ENCODE measurements around the gene ITIH6.
"Not testable (repeated sequence)": the region's sequence is repeated elsewhere in the genome, so short reads cannot be mapped to it uniquely, and the experiment has no call there.

Gene ITIH6

DNA sequence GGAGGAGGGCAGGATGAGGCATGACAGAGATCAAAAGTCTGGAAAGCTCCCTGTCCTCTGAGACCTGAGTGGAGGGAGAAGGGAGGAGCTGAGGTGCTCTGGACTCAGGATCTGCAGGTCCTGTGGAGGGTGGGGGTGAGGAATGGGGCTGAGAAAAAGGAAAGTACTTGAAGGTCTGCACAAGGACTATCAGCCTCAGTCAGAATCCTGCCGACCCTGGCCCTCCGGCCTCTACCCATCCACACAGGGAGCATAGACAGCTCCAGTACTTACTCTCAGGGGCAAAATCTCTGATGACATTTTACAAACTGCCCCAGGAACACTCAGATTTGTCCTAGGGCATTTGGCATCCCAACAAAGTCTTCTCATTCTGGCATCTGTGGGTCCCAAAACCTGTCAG is 991 bp upstream of the ITIH6 start:
- no peak for DNase-seq (ENCODE audit: low read depth in 2 of 2)

DNA sequence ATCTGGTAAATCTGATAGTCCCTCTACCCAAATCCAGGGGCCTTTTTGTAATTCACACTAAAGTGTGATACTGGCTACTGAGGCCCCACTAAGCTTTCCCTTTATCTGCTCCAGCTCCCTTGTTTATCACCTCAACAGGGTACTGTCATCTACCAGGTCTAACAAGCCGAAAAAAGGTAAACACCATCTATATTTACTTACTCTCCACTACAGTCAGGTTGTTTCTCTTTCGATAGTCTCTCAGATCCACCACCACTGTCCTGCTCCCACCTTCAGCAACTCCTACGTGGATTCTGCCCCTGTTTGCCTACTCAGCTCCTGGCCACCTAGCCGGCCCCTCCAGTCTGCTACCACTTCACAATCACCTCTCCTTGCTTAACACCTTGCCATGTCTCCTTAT is 3.3 kb downstream of the ITIH6 start:
- no peak for DNase-seq (ENCODE audit: low read depth in 2 of 2)

DNA sequence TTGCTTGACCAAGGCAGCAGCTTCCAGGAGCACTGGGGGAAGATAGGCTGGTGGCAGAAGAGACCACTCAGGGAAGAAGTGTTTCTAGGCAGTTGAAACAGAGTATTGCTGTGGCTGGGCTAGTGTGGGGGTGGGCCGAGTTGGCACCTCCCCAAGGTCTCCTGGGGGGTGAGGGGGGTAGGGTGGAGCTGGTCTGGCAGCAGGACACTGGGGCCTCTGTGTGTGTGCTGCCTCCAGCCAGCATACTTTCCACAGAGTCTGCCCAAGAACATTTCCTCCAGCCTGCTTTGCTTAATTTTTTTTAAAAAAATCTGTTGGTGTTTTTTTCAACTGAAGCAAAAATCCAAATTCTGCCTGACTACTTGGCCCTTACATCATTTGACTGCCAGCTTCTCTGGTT is 4.0 kb downstream of the ITIH6 start:
- no peak for DNase-seq (ENCODE audit: low read depth in 2 of 2)

DNA sequence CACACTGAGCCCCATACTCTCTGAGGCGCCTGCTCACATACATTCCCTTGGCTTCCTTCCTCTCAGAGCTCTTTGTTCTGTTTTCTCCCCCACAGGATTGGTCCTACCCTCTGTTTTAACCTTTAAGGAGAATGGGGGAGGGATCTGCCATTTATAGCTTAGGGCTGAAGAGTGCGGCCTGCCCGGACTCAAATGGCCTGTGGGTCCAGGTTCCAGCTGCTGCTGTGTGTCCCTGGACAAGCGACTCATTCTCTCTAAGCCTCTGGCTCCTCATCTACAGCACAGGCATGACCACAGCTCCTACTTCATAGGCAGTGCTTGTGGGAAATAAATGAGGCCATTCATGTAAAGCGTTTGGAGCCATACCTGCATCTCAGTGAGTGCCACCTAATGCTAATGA is 8.7 kb downstream of the ITIH6 start:
- not testable (repeated sequence) for DNase-seq (ENCODE audit: low read depth in 2 of 2)

DNA sequence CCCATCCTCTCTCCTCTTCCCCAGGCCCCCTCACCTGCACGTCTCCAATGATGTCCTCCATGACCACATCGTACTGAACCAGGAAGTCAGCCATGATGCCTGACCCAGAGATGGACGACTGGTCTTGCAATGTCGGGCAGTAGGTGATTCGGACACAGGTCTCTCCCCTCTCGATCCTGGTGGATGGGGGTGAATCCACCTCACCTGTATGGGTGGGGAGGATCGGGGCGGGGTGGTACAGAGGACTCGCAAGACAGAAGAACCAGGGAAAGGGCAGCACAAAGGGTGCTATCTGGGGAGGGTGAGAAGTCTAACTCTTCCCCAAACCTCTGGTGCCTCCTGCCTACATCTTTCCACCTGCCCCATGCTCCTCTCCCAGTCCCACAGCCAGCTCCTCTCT is 9.6 kb downstream of the ITIH6 start:
- no peak for DNase-seq (ENCODE audit: low read depth in 2 of 2)

DNA sequence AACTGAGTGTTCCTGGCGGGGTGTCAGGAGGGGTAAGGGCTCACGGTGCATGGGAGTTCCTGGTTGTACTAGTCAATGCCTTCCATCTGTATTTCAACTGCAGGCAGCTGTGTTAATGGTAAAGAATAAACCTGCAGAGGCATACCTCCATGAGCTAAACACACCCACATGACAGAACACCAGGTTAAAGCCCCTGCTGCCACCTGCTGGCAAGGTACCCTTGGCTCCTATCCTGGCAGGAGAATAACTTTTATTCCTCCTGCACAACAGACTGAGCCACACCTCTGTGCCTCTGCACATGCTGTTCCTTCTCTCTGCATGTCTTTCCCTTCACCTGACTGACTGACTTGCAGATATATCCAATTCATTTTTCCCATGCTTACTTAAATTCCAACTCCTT is 11.1 kb downstream of the ITIH6 start:
- DNase-seq (ENCODE audit: low read depth in 2 of 2), result peak in 1 of 2 donors; percentile 1

DNA sequence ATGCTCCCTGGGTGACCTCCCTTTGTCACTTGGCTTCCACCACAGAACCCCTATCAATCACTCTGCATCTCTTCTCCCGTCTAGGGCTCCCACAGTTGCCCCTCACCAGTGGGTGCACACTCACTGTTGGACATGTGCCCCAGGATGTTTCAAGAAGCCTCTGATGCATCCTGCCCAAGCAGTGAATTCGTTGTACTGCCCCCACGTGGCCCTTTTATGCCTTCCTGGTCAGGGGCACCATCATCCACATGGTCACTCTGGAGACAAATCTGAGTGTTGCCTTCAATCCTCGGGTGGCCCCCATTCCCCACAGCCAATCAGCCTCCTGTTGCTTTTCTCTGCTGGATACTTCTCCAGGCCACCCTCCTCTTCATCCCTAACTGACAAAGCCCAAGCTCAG is 12.2 kb downstream of the ITIH6 start:
- no peak for DNase-seq (ENCODE audit: low read depth in 2 of 2)

DNA sequence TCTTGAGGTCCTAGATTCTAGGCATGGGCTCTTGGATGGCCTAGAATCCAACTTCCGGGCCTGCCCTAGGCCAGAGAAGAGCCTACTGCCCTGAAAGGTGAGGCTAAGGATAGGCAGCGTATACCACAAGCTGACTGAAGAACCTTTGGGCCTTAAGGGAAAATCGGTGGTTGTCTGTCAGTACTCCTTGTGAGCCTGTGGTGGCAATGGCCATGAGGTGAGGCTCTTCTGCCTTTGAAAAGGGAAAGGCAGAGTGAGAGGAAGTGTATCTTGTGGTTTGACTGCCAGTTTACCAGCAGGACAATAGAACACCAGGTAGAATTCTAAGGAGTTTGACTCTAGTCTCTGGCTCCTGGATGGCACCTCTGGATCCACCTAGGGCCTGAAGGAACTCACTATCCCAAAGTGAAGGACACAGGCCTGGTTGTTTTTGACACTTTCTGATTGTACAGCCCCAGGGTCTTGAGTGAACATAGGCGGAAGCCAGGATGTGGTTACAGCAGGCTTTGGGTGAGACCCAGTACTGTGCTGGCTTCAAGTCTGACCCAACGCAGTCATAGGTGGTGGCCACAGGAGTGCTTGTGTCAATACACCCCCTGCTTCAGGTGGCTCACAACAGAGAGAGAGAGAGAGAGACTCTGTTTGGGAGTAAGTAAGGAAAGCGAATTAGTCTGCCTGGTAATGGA is 20.9 kb downstream of the ITIH6 start:
- DNase-seq (ENCODE audit: low read depth in 2 of 2), result no peak

DNA sequence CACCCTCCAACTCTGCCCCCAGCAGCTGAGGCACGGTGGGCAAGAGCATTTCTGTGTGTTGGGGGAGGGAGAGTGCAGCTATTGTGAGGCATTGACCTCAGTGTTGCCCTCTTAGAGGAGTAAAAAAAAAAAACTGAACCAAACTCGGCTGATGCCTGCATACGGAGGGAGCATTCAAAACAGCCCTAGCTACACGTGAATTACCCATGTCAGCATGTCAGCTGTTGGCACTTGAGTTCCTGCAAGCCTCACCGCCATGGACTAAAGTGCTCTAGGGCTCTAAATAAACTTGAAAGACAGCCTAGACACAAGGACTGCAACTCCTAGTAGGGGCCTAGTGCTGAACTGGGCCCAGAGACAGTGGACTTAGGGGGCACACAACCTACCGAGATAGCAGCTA is 22.0 kb downstream of the ITIH6 start:
- DNase-seq (ENCODE audit: low read depth in 2 of 2), result no peak

DNA sequence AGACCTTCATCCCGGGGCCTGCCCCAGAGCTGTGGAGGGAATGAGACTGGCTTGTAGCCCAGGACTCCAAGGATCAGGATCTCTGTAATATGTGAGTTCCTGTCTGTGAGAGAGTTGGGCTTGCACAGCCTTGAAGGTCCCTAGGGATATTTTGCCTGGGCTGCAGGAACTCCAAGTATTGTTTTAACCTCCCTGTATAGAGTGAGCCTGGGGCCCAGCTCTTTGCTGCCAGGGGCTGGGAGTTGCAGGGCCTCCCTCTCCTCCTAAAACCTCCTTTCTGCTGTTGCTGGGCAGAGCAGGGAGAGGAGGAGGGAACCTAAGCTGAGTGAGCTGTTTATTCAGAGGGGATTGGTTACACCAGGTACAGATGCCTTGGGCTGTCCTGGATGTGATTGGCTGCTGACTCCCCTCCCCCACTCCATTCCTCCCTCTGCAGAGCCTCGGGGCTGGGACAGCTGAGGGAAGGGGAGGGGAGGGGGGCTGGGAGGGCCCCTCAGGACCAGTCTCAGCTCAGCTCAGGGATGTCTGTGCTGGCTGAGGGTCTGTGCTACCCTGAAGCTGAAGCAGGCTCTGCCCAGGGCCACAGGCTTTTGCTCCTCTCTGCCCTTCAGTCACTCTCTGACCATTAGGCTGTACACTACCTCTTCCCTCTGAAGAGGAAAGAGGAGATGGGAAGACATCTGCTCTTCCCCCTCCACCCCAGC is 23.5 kb downstream of the ITIH6 start:
- not testable (repeated sequence) for DNase-seq (ENCODE audit: low read depth in 2 of 2)

DNA sequence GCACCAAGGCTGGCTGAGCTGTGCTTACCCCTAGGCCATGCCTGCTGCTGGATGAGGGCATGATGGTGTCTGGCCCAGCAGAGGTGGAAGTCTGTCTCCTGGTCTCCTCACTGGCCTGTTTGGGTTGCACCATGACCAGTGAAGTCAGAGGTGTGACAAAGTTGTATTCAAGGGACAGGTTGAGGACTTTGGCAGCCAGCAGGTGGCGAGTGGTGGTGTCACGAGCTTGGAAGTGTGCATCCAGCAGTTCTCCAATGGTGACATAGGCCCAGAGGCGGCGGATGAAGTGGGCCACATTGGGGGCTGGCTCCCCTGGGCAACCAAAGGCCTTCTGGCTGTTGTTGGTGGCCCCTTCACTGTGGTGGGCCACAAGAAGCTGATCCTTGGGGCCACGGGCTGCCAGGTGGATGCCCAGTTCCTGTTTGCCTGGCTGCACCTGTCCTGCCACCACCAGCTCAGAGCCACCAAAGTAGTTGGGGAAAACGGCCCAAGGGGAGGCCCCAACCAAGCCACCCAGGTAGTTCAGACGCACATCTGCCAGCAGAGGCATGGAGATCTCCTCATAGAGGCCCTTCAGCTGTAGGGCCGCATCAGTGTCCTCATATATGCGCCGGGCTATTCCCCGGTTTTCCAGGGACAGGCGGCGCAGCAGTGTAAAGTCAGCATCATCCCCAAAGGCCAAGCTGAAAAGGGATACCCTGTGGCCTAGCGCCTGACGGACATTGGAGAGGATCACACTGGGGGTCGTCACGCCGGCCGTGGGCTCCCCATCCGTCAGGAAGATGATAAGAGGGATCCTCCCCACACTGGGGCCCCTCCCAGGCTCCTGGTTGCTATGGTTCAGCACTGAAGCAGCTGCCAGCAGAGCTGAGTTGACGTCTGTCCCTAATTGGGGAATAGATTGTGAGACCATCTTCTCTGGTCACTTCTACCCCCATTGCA is 39.7 kb downstream of the ITIH6 start:
- no peak for DNase-seq (ENCODE audit: low read depth in 2 of 2)

DNA sequence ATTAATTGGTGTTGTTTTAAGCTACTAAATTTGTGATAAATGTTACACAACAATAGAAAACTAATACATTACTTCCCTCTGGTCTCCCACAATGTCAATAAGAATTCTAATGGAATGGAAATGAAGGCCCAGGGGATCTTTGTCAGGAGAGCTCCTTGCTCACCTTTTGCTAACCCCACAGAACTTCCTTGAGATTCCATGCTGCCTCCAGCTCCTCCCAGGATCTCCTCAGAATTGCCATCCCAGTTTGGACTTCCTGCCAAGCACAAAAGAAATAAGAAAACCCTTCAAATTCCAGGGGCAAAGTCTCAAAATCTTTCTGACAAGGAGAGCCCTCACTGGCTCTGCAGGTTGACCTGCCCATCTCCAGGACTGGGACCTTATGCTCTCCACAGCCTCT is 43.2 kb downstream of the ITIH6 start:
- DNase-seq (ENCODE audit: low read depth in 2 of 2), result no peak

DNA sequence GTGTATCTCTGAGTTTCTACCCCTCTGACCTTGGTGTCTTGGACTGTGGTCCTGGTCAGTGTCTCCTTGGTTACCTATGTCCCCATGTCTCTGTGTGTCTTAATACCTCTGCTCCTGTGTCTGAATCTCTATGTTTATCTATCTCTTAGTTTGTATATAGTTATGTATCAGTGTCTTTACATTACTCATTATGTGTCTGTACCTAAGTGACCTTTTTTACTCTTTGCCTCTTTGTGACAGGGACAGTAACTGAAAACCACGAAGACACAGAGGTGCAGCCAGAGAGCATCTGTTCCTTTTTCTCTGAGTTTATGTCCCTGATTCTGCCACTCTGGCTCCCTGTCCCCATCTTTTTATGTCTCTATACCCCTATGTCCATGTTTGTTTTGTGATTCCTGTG is 49.4 kb downstream of the ITIH6 start:
- no peak for DNase-seq (ENCODE audit: low read depth in 2 of 2)

DNA sequence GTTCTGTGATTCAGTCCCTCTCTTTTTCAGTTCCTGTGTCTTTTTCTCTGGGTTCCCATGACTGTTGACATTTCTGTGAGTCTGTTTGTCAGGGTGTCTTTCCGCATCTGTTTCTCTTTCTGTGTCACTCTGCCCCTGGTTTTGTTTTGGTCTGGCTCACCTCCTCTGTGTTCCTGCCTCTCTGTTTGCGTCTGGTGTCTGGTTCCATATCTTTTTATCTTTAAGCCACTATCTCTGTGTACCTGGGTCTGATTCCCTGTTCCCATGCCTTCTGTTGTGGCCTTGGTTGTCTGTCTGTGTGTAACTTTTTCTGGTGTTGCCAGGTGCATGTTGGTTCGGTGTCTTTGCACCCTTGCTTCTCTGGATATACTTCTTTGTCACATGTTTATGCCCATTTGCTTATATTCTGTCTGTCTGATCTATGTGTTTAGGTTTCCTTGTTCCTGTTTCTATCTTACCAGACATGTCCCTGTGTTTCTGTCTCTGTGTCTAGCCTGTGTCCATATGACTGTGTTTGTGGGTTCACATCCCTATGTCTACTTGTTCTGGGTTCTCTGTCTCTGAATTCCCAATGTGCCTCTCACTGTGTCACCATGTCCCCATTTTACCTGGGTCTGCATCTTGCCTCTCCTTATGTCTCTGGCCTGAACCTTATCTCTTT is 50.2 kb downstream of the ITIH6 start:
- DNase-seq (ENCODE audit: low read depth in 2 of 2), result no peak

DNA sequence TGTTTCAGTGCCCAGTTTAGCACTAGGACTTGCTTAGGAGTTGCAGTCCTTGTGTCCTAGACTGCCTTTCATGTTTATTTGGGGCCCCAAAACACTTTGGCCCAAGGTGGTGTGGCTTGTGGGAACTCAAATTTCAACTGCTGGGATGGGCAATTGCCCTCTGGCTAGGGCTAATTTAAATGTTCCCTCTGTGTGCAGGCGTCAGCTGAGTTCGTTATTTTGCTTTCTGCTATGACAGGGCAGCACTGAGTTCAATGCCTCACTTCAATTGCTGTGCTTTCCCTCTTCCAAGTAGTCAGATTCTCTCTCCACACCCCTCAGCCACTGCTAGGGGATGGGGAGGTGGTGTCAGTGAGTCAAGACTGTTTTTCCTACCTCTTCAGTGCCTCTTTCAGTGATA is 51.1 kb downstream of the ITIH6 start:
- no peak for DNase-seq (ENCODE audit: low read depth in 2 of 2)

DNA sequence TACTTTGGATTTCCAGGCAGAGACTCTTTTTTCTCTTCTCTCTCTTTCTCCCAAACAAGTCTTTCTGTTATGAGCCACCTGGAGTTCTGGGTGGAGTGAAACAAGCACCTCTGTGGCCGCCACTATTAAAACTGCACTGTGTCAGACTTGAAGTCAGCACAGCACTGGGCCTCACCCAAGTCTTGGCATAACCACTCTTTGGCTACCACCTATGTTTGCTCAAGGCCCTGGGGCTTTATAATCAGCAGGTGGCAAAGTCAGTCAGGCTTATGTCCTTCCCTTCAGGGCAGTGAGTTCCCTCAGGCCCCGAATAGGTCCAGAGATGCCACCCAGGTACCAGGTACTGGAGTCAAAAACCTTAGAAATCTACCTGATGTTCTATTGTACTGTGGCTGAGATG is 52.4 kb downstream of the ITIH6 start:
- DNase-seq (ENCODE audit: low read depth in 2 of 2), result no peak

DNA sequence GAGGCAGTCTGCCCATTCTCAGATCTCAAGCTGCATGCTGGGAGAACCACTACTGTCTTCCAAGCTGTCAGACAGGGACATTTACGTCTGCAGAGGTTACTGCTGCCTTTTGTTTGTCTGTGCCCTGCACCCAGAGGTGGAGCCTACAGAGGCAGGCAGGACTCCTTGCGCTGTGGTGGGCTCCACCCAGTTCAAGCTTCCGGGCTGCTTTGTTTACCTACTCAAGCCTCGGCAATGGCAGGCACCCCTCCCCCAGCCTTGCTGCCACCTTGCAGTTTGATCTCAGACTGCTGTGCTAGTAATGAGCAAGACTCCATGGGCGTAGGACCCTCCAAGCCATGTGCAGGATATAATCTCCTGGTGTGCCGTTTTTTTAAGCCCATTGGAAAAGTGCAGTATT is 59.5 kb downstream of the ITIH6 start:
- DNase-seq (ENCODE audit: low read depth in 2 of 2), result not testable (repeated sequence)

DNA sequence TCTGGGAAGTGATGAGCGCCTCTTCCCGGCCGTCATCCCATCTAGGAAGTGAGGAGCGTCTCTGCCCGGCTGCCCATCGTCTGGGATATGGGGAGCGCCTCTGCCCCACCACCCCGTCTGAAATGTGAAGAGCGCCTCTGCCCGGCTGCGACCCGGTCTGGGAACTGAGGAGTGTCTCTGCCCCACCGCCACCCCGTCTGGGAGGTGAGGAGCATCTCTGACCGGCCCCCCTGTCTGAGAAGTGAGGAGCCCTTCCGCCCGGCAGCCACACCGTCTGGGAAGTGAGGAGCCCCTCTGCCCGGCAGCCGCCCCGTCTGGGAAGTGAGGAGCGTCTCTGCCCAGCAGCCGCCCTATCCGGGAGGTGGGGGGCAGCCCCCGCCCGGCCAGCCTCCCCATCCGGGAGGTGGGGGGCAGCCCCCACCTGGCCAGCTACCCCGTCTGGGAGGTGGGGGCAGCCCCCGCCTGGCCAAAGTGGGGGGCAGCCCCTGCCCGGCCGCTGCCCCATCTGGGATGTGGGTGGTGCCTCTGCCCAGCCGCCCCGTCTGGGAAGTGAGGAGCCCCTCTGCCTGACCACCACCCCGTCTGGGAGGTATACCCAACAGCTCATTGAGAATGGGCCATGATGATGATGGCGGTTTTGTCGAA is 61.6 kb downstream of the ITIH6 start:
- not testable (repeated sequence) for DNase-seq (ENCODE audit: low read depth in 2 of 2)

DNA sequence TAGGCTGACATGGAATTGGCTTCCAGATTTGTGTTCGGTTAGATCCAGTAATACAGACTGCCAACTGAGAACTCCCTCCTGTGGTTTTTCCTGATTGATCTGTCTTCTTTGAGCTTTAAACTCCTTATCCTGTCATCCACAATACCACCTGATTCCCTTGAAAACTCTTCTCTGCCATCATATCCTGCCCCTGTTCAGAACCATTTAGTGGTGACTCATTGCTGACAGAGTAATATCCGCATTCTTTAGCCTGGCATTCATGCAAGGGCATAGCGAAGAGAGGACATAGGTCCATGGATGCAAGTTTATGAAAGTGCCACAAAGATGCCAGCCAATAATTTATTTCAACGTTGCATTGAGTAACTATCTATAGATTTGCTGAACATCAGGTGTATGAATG is 76.6 kb downstream of the ITIH6 start:
- no peak for DNase-seq (ENCODE audit: low read depth in 2 of 2)

DNA sequence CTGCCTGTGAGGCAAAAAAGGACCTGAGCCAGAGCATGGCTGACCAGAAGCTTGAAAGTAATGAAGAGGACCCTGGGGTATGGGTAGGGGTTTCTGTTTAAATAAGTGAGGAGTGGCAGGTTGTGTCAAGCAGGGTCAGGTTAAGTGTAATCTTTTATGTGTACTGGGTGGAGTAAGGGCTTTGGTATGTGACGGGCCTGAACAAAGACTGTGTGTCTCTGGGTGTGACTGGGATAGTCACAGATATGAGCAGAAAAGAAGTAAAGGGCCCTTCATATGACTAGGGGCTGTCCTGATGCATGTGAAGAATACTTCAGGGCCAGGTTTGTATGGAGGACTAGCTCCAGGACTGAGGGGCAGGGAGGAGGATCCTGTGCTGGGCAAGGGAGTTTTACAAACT is 82.4 kb downstream of the ITIH6 start:
- DNase-seq (ENCODE audit: low read depth in 2 of 2), result no peak

DNA sequence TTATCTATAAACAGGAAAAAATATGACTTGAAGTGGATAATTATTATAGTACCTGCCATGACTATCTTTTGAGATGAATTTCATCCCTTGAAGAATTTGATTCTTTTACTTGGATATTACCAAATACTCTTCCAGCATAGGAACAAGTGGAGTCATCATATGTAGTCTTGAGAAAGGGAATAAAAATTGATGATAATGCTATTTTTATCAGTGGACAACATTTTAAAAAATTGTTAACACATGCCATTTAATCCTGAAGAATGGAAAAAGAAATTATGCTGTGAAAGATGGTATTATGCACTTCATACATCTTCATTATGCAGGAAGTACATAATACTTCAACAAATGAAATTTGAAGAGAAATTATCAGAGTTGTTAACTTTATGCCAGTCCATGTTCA is 83.6 kb downstream of the ITIH6 start:
- no peak for DNase-seq (ENCODE audit: low read depth in 2 of 2)

DNA sequence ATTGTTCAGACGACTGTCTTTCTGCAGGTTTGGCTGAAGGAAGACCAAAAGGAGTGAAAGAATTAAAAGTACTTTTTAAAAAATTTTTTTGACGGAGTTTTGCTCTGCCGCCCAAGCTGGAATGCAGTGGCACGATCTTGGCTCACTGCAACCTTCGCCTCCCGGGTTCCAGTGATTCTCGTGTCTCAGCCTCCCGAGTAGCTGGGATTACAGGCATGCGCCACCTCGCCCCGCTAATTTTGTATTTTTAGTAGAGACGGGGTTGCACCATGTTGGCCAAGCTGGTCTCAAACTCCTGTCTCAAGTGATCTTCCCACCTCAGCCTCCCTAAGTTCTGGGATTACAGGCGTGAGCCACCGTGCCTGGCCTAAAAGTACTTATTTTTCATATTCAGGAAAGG is 86.3 kb downstream of the ITIH6 start:
- no peak for DNase-seq (ENCODE audit: low read depth in 2 of 2)

Measured in stimulated activated CD4-positive, alpha-beta T cell treated with anti-CD3 and anti-CD28 coated beads, Interleukin-1b, Interleukin-23, amount 100 ng/mL, for 4 hours (primary cell).